GM12891 (cell line): ENCODE data around the gene UQCR11.

Experiments used
- POLR2A ChIP-seq: IDR thresholded peaks from 2 replicates; pipeline ENCODE4 v1.6.1; 2011; ENCODE audit warnings: low read depth, low read length, control low read depth
- POLR2AphosphoS5 ChIP-seq: IDR thresholded peaks from 2 replicates; pipeline ENCODE4 v1.6.1; 2011; ENCODE audit warnings: low read depth, low read length, control low read depth
- POU2F2 ChIP-seq: IDR thresholded peaks from 2 replicates; pipeline ENCODE4 v1.6.1; 2011; ENCODE audit warnings: low read depth, mild to moderate bottlenecking, control low read depth, low read length, moderate library complexity
- SPI1 ChIP-seq: IDR thresholded peaks from 2 replicates; pipeline ENCODE4 v1.6.1; 2011; ENCODE audit warnings: low read depth, low read length, control low read depth
- TAF1 ChIP-seq: IDR thresholded peaks from 2 replicates; pipeline ENCODE4 v1.6.1; 2011; ENCODE audit warnings: low read depth, low read length, control low read depth

DNA sequence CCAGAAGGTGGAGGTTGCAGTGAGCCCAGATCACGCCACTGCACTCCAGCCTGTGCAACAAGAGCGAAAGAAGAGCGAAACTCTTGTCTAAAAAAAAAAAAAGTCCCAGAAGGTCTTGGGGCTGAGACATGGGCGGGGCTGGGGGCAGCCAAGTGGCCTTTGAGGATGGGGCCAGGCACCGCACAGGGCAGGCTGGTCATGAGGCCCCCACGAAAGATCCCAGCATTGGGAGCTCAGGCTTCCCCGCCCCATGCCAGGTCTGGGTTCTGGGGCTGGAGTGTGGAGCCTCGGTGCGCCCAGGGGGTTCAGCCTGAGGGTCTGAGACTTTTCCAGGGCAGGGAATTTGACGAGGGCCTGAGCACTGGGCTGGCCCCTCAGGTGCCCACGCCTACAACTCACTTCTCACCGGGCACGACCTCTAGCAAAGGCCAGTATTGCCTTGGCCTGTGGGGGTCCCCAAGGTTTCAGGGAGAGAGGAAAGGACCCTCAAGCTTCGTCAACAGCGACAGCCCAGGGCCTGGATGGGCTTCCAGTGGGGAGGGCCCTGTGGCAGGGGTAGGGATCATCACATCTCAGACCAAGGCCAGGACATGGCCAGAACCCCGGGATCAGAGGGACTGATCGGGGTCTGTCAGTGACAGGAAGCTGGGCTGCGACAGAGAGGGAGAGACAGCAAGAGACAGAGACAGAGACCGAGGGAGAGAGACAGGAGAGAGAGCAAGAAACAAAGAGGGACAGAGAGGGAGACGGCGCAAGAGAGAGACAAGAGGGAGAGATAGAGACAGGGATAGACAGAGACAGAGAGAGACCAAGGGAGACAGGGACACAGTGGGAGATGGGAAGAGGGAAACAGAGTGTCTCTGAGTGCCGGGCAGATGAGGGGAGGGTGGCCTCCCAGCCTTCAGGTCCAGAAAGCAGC lies 29.7 kb downstream of the UQCR11 start:
- no peak for TF ChIP-seq POLR2A
- TF ChIP-seq TAF1 = no peak
- TF ChIP-seq POLR2AphosphoS5 = no peak
- no peak for TF ChIP-seq SPI1
- TF ChIP-seq POU2F2 = no peak
